ENCODE data around the gene MAFF. TPM values are rescaled to one million over a fixed set of nuclear protein-coding genes. Genes with fewer than 3 reads are reported as not detected.
A peak's percentile ranks its signal among the peaks of the same experiment; 100 is the strongest.
"Not testable (repeated sequence)": the region's sequence is repeated elsewhere in the genome, so short reads cannot be mapped to it uniquely, and the experiment has no call there.

MAFF gene
- total RNA-seq, result 100 to 1,000 TPM in 1 of 2 donors, 10 to 100 TPM in 1; 73.1 to 145 TPM
- 10 to 100 TPM; 57.4 to 86.8 TPM for polyA plus RNA-seq
- long read RNA-seq, donor 1, transcript MAFF-201 (3 exons, 2,490 nt), result major isoform, 527 of 636 reads
- long read RNA-seq, donor 1, transcript MAFF-206 (3 exons, 2,458 nt), result minor isoform, 5 of 636 reads
- long read RNA-seq, donor 1, partial matches to known transcripts, result 15 of 636 reads
- long read RNA-seq, donor 1, other reads (novel, unspliced or antisense), result 89 of 636 reads
- long read RNA-seq, donor 2, transcript MAFF-201 (3 exons, 2,490 nt), result major isoform, 97 of 116 reads
- long read RNA-seq, donor 2, partial matches to known transcripts, result 16 of 116 reads
- long read RNA-seq, donor 2, other reads (novel, unspliced or antisense), result 2 of 116 reads

DNA sequence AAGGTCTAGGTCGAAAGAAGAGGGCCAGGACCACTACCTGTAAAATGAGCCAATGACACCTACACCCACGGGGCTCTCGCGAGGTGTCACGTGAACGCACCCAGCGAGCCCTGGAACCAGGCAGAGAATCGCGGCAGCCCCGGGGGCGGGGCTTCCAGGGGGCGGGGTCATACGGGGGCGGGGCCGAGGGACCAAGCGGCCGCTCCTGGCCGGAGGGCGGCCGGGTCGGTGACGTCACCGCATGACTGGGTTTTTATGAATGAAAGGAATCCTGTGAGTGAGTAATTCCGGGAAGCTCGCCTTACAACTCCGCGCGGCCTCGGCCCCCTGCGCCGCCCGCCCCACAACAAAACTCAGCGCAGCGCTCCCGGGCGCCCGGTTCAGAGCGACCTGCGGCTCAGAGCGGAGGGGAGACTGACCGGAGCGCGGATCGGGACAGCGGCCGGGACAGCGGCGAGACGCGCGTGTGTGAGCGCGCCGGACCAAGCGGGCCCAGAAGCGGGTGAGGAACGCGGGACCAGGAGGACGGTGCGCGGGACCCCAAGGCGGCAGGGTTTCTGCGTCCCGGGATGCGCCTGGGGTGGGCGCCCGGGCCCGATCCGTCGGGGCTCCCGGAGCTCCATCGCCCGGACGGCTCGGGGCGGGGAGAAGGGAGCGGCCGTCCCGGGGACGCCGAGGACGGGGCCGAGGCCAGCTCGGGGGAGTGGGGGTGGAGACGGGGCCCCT lies at the start of gene MAFF:
MAFF (plus strand) TSS at position 284 of the 726 bp plus-strand sequence. CDS start 11,860 bp downstream, outside the sequence.
- H3K4me1 ChIP-seq (ENCODE audit: control insufficient read depth in 1 of 2, insufficient read depth in 2 of 2, low read length in 2 of 2), result no peaks in the 10 kb centered on the region
- intact Hi-C loops (cut with DNase I), result loop anchor here (5.0 to 10.0 kb wide), 4 partner anchors 55 to 135 kb away; partner anchors contain the start of gene CSNK1E (in 2 of the 2)
- 1% methylated on average over 76 to 85 of the region's 85 CpGs for WGBS, 2 donors
- H3K36me3 ChIP-seq (ENCODE audit: control insufficient read depth in 1 of 2, insufficient read depth in 2 of 2, low read length in 1 of 2), result no peaks in the 10 kb centered on the region
- peak; percentile 98 to 99 for DNase-seq
- peak; percentile 89 for ATAC-seq (ENCODE audit: low FRiP score)
- peak within 1 kb of the TSS; percentile 97 to 99 for H3K27ac ChIP-seq (ENCODE audit: low read depth in 1 of 2, low read length in 2 of 2)
- peak within 1 kb of the TSS; percentile 38 to 70 for H3K4me3 ChIP-seq (ENCODE audit: low read length in 2 of 2)
- H3K9me3 ChIP-seq (ENCODE audit: control insufficient read depth, low read length), result no peaks in the 10 kb centered on the region
- H3K27me3 ChIP-seq (ENCODE audit: control insufficient read depth in 1 of 2, insufficient read depth in 2 of 2, low read length in 1 of 2), result no peaks in the 10 kb centered on the region

DNA sequence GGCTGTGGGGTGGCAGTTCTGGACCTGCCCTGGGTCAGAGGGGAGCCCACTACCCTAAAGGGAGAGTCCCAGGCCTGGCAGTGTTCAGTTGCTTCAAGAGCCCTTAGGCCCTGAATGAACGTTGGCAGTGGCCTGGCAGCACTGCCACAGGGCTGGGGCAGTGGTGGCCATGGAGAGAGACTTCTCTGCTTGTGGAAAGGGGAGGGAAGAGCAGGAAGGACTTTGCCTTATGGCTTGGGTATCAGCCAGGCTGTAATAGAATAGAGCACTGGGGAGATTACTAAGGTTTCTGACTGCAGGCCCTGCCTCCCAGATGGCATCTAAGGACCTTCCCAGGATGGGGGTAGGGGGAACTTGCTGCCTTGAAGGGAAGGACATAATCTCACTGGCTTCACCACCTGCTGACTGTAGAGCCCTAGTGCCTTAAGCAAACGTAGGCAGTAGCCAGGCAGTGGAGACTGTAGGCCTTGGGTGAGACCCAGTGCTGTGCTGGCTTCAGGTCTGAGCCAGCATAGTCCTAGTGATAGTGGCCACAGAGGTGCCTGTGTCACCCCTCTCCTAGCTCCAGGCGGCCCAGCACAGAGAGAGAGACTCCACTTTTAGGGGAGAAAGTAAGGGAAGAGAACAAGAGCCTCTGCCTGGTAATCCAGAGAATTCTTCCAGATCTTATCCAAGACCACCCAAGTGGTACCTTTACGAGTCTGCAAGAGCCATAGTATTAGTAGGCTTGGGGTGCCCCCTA lies 47.8 kb upstream of the MAFF start:
- H3K36me3 ChIP-seq (ENCODE audit: control insufficient read depth in 1 of 2, insufficient read depth in 2 of 2, low read length in 1 of 2), result no peaks in the 10 kb centered on the region
- ATAC-seq (ENCODE audit: low FRiP score) (no peak), DNase-seq (peak in 1 of 2 donors; percentile 55)
- 43% methylated on average over 4 of the region's 4 CpGs for WGBS, 2 donors
- H3K27me3 ChIP-seq (ENCODE audit: control insufficient read depth in 1 of 2, insufficient read depth in 2 of 2, low read length in 1 of 2), result no peaks in the 10 kb centered on the region
- H3K27ac ChIP-seq (ENCODE audit: low read depth in 1 of 2, low read length in 2 of 2), result no peak overlapping the region
- intact Hi-C loops (cut with DNase I), result no loop called here
- H3K9me3 ChIP-seq (ENCODE audit: control insufficient read depth, low read length), result no peaks in the 10 kb centered on the region
- H3K4me3 ChIP-seq (ENCODE audit: low read length in 2 of 2), result no peak overlapping the region
- no peaks in the 10 kb centered on the region for H3K4me1 ChIP-seq (ENCODE audit: control insufficient read depth in 1 of 2, insufficient read depth in 2 of 2, low read length in 2 of 2)

DNA sequence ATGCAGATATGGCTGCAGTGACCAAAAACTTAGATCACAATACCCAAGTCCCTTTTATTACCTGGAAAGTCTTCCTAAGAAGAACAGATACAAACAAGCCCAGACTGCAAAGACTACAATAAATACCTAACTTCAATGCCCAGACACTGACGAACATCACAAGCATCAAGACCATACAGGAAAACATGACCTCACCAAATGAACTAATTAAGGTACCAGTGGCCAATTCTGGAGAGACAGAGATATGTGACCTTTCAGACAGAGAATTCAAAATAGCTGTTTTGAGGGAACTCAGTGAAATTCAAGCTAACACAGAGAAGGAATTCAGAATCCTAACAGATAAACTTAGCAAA lies 47.3 kb upstream of the MAFF start:
- H3K4me3 ChIP-seq (ENCODE audit: low read length in 2 of 2); H3K27ac ChIP-seq (ENCODE audit: low read depth in 1 of 2, low read length in 2 of 2); ATAC-seq (ENCODE audit: low FRiP score); intact Hi-C loops (cut with DNase I); H3K9me3 ChIP-seq (ENCODE audit: control insufficient read depth, low read length); H3K36me3 ChIP-seq (ENCODE audit: control insufficient read depth in 1 of 2, insufficient read depth in 2 of 2, low read length in 1 of 2); DNase-seq; H3K4me1 ChIP-seq (ENCODE audit: control insufficient read depth in 1 of 2, insufficient read depth in 2 of 2, low read length in 2 of 2); H3K27me3 ChIP-seq (ENCODE audit: control insufficient read depth in 1 of 2, insufficient read depth in 2 of 2, low read length in 1 of 2): not testable (repeated sequence)
- WGBS, 2 donors, result 68 to 69% methylated on average over 1 of the region's 1 CpG

DNA sequence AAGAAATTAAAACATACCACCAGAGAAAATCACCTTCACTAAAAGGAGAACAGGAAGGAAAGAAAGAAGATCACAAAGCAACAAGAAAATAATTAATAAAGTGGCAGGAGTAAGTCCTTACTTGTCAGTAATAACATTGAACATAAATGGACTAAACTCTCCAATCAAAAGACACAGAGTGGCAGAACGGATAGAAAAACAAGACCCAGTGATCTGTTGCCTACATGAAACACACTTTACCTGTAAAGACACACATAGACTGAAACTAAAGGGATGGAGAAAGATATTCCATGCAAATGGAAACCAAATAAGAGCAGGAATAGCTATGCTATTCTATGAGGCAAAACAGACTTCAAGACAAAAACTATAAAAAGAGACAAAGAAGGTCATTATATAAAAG lies 46.1 kb upstream of the MAFF start:
- H3K9me3 ChIP-seq (ENCODE audit: control insufficient read depth, low read length), result no peaks in the 10 kb centered on the region
- 93 to 99% methylated on average over 1 of the region's 1 CpG for WGBS, 2 donors
- H3K36me3 ChIP-seq (ENCODE audit: control insufficient read depth in 1 of 2, insufficient read depth in 2 of 2, low read length in 1 of 2), result no peaks in the 10 kb centered on the region
- no peaks in the 10 kb centered on the region for H3K27me3 ChIP-seq (ENCODE audit: control insufficient read depth in 1 of 2, insufficient read depth in 2 of 2, low read length in 1 of 2)
- no peak overlapping the region for H3K4me3 ChIP-seq (ENCODE audit: low read length in 2 of 2)
- no peaks in the 10 kb centered on the region for H3K4me1 ChIP-seq (ENCODE audit: control insufficient read depth in 1 of 2, insufficient read depth in 2 of 2, low read length in 2 of 2)
- ATAC-seq (ENCODE audit: low FRiP score), result no peak
- H3K27ac ChIP-seq (ENCODE audit: low read depth in 1 of 2, low read length in 2 of 2), result no peak overlapping the region
- DNase-seq, result no peak
- intact Hi-C loops (cut with DNase I), result no loop called here

DNA sequence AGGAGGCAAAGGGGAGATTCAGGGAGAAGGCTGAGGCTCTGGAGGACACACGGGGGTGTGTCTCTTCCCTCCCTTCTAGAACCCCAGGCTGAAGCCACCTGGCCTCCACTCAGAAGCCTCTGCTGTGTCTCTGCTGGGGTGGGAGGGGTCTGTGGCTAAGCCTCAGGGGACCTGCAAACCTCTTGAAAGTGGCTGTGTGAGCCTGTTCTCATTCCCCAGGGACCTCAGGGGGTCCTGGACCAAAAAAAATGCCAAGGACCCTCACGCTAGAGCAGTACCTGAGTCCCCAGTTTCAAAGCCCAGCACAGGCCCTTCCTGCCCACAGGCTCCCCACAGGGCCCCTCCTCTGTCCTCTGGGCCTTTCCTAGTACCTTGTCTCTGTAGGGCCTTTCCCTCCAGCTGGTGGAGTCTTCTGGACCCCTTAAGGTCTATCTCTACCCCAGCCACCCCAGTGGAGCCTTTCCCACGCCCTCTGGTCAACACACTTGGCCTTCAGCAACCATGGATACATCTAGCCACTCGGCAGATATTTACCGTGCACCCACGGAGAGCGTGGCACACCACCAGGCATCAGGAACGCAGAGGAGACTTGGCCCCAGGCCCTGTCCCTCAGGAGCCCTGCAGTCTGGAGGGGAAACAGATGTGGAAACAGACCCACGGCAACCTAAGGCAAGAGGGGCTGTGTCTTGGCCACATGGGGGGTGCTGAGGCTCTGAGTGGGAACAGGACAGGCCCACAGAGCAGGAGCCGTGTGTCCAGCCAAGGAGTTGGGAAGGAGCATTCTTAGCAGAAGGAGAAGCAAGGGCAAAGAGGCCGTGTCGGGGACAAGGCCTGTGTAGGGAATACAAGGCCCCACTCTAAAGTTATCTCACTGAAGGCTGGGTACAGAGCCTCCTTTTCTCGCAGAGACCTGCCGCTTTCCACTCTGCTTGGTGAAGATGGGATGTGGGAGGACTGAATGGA lies 38.6 kb upstream of the MAFF start:
- Histone ChIP-seq H3K36me3 (ENCODE audit: control insufficient read depth in 1 of 2, insufficient read depth in 2 of 2, low read length in 1 of 2) (no peaks in the 10 kb centered on the region), H3K9me3 (ENCODE audit: control insufficient read depth, low read length) (no peaks in the 10 kb centered on the region), H3K4me3 (ENCODE audit: low read length in 2 of 2) (no peak overlapping the region), H3K27me3 (ENCODE audit: control insufficient read depth in 1 of 2, insufficient read depth in 2 of 2, low read length in 1 of 2) (no peaks in the 10 kb centered on the region), H3K27ac (ENCODE audit: low read depth in 1 of 2, low read length in 2 of 2) (no peak overlapping the region), H3K4me1 (ENCODE audit: control insufficient read depth in 1 of 2, insufficient read depth in 2 of 2, low read length in 2 of 2) (no peaks in the 10 kb centered on the region)
- WGBS, 2 donors, result 62% methylated on average over 14 of the region's 14 CpGs
- ATAC-seq (ENCODE audit: low FRiP score), result no peak
- DNase-seq, result no peak
- intact Hi-C loops (cut with DNase I), result no loop called here

GRCh38 chr22:38163844-38164550 lies 37.8 kb upstream of the MAFF start:
- intact Hi-C loops (cut with DNase I), result no loop called here
- 85 to 86% methylated on average over 13 of the region's 13 CpGs for WGBS, 2 donors
- Histone ChIP-seq H3K4me1 (ENCODE audit: control insufficient read depth in 1 of 2, insufficient read depth in 2 of 2, low read length in 2 of 2) (no peaks in the 10 kb centered on the region), H3K27me3 (ENCODE audit: control insufficient read depth in 1 of 2, insufficient read depth in 2 of 2, low read length in 1 of 2) (no peaks in the 10 kb centered on the region), H3K4me3 (ENCODE audit: low read length in 2 of 2) (no peak overlapping the region), H3K36me3 (ENCODE audit: control insufficient read depth in 1 of 2, insufficient read depth in 2 of 2, low read length in 1 of 2) (no peaks in the 10 kb centered on the region), H3K27ac (ENCODE audit: low read depth in 1 of 2, low read length in 2 of 2) (no peak overlapping the region), H3K9me3 (ENCODE audit: control insufficient read depth, low read length) (no peaks in the 10 kb centered on the region)
- no peak for DNase-seq
- no peak for ATAC-seq (ENCODE audit: low FRiP score)

DNA sequence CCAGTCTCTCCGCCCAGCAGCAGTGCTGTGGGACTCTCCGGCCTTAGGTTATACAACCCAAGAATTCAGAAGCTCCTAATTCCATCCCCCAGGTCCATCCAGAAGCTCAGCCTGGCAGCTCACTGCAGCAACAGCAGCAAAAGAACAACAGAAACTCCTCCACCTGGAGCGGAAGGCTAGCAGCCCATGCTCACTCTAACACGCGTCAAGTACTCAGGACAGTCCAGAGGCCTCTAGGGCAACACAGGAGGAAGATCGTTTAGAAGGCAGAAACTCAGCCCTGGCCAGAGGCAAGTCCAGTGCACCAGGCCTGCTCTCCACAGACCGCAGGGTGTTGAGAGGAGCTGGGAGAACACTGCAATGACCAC lies 37.3 kb upstream of the MAFF start:
- 92 to 97% methylated on average over 7 of the region's 7 CpGs for WGBS, 2 donors
- intact Hi-C loops (cut with DNase I), result no loop called here
- ATAC-seq (ENCODE audit: low FRiP score) (no peak), DNase-seq (no peak)
- H3K9me3 ChIP-seq (ENCODE audit: control insufficient read depth, low read length), result no peaks in the 10 kb centered on the region
- no peaks in the 10 kb centered on the region for H3K27me3 ChIP-seq (ENCODE audit: control insufficient read depth in 1 of 2, insufficient read depth in 2 of 2, low read length in 1 of 2)
- no peaks in the 10 kb centered on the region for H3K4me1 ChIP-seq (ENCODE audit: control insufficient read depth in 1 of 2, insufficient read depth in 2 of 2, low read length in 2 of 2)
- no peak overlapping the region for H3K27ac ChIP-seq (ENCODE audit: low read depth in 1 of 2, low read length in 2 of 2)
- no peaks in the 10 kb centered on the region for H3K36me3 ChIP-seq (ENCODE audit: control insufficient read depth in 1 of 2, insufficient read depth in 2 of 2, low read length in 1 of 2)
- no peak overlapping the region for H3K4me3 ChIP-seq (ENCODE audit: low read length in 2 of 2)

Data from aorta (tissue), 5 donors.